Measurements from ENCODE around the gene HAVCR2. TPM values are rescaled to one million over a fixed set of nuclear protein-coding genes. Genes with fewer than 3 reads are reported as not detected.
A peak's percentile ranks its signal among the peaks of the same experiment; 100 is the strongest.

The HAVCR2 gene
- total and polyA plus RNA-seq, 2 of the 13 experiments (the other 11 are each of a cell fraction or from before 2014, with no cell fraction given): 0.07 to 0.16 TPM

DNA sequence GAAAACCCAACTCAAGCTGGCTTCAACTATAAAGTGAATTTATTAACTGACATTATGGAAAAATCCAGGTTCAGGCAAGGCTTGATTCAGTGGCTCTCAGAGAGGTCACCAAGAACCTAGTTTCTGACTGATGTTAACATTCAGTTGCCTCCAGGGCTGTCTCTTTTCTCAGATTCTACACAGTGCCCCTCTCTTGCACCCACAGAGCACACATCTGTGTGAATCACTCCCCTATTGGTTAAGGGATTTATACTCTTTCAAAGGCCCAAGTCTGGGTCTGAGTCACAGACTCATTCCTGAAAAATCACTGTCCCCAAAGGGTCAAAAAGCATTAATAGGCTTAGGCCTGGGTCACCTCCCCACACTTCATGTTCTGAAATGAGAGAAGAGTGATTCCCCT is 6.2 kb upstream of the HAVCR2 start (continued):
- TF ChIP-seq NFIC (IDR thresholded peaks at IDR 0.05; ENCODE audit: low read length): no peak
- no peak for TF ChIP-seq AHR (CRISPR knock-in tag; IDR thresholded peaks at IDR 0.05)
- TF ChIP-seq, protein P1, sequence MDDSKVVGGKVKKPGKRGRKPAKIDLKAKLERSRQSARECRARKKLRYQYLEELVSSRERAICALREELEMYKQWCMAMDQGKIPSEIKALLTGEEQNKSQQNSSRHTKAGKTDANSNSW (CRISPR knock-in tag; IDR thresholded peaks at IDR 0.05; ENCODE audit: borderline replicate concordance): no peak

DNA sequence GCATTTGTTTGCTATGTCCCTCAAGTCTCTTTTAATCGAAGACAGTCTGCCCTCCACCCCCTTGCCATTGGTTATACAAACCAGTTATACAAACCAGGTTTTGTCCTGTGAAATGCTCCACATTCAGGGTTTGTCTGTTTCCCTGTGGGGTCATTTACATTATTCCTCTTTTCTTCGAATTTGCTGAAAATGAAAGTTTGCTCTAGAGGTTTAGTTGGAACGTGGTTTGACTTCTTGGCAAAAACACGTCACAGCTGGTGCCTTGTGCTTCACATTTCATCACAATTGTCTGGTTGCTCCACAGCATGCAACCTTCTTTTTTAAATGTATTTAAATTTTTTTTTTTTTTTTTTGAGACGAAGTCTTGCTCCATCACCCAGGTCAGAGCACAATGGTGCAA is 4.2 kb upstream of the HAVCR2 start:
- H3K4me2 ChIP-seq (ENCODE audit: low read depth, low read length): no peak overlapping the region
- no peaks in the 10 kb centered on the region for H3K79me2 ChIP-seq (ENCODE audit: insufficient read depth, low read length)
- H3K4me1 ChIP-seq (ENCODE audit: insufficient read depth, low read length): peaks cover 17% of the 10 kb centered on the region; the same call in 1 of the 2 replicates
- no peak overlapping the region for H3K4me3 ChIP-seq (replicated peaks in 1 of 3; ENCODE audit: insufficient read depth in 1 of 3, low read depth in 2 of 3, low read length in 3 of 3)
- POLR2A ChIA-PET: no interaction called here
- 31% methylated on average over 5 of the region's 5 CpGs for WGBS (ENCODE audit: low lambda C conversion rate)
- in situ Hi-C loops (cut with HindIII; ENCODE audit: extremely low pct_ligation_motif_present, low pct_unique_long_range_greater_than_20kb): no loop called here
- H3K27me3 ChIP-seq (ENCODE audit: control insufficient read depth in 1 of 2, insufficient read depth in 2 of 2, low read length in 2 of 2): no peaks in the 10 kb centered on the region; a peak in 1 of 5 replicates
- FAIRE-seq: no peak
- CTCF ChIA-PET (ENCODE audit: low intra/inter-chr PET ratio, low total read pairs): no interaction called here
- BruUV-seq (replicated peaks): no TSS peak
- H4K20me1 ChIP-seq (ENCODE audit: insufficient read depth, low read length): no peaks in the 10 kb centered on the region
- peak overlapping the region; percentile 19 for H2AFZ ChIP-seq (ENCODE audit: low read length)
- TF ChIP-seq NKX3-1 (CRISPR knock-in tag; IDR thresholded peaks at IDR 0.05): no peak
- TF ChIP-seq MED1 (CRISPR knock-in tag; IDR thresholded peaks at IDR 0.05): no peak
- TF ChIP-seq ZNF761 (CRISPR knock-in tag; conservative IDR thresholded peaks at IDR 0.05): no peak
- no peak for TF ChIP-seq ZNF329 (CRISPR knock-in tag; IDR thresholded peaks at IDR 0.05; ENCODE audit: low read depth)
- TF ChIP-seq ZNF12 (CRISPR knock-in tag; IDR thresholded peaks at IDR 0.05): no peak
- TF ChIP-seq, protein P2, sequence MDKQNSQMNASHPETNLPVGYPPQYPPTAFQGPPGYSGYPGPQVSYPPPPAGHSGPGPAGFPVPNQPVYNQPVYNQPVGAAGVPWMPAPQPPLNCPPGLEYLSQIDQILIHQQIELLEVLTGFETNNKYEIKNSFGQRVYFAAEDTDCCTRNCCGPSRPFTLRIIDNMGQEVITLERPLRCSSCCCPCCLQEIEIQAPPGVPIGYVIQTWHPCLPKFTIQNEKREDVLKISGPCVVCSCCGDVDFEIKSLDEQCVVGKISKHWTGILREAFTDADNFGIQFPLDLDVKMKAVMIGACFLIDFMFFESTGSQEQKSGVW (CRISPR knock-in tag; IDR thresholded peaks at IDR 0.05; ENCODE audit: borderline replicate concordance): no peak
- TF ChIP-seq NCOA2 (CRISPR knock-in tag; IDR thresholded peaks at IDR 0.05): no peak
- no peak for TF ChIP-seq SP5 (CRISPR knock-in tag; IDR thresholded peaks at IDR 0.05; ENCODE audit: borderline replicate concordance, low read depth)
- TF ChIP-seq NCOR1 (IDR thresholded peaks at IDR 0.05; ENCODE audit: borderline replicate concordance, low read length): no peak
- no peak for TF ChIP-seq TAF15 (IDR thresholded peaks at IDR 0.05; ENCODE audit: low read depth, low read length, poor library complexity, severe bottlenecking)
- TF ChIP-seq ZNF180 (CRISPR knock-in tag; IDR thresholded peaks at IDR 0.05; ENCODE audit: borderline replicate concordance, low read depth): no peak
- TF ChIP-seq HNF4A (CRISPR knock-in tag; IDR thresholded peaks at IDR 0.05): no peak
- H3K9me3 ChIP-seq (ENCODE audit: low read length): no peaks in the 10 kb centered on the region
- no peaks in the 10 kb centered on the region for H3K36me3 ChIP-seq (replicated peaks in 1 of 2; ENCODE audit: control insufficient read depth in 1 of 2, insufficient read depth in 2 of 2, low read length in 2 of 2)
- H3K9ac ChIP-seq (ENCODE audit: insufficient read depth, low read depth, low read length): no peak overlapping the region
- no peak for DNase-seq (ENCODE audit: low spot score)
- no peak overlapping the region for H3K27ac ChIP-seq (ENCODE audit: extremely low read length, insufficient read depth, low read length)
- ATAC-seq: no peak
- intact Hi-C loops (cut with micrococcal nuclease; ENCODE audit: unreplicated experiment): no loop called here

Measured in HepG2 (cell line).